Measurements from ENCODE around the gene SCAPER. TPM values are rescaled to one million over a fixed set of nuclear protein-coding genes. Genes with fewer than 3 reads are reported as not detected.
"Not testable (repeated sequence)": the region's sequence is repeated elsewhere in the genome, so short reads cannot be mapped to it uniquely, and the experiment has no call there.

Gene SCAPER
- total RNA-seq, 3 donors from 2014 or later = 19.5 to 49.8 (median 28.5) TPM

DNA sequence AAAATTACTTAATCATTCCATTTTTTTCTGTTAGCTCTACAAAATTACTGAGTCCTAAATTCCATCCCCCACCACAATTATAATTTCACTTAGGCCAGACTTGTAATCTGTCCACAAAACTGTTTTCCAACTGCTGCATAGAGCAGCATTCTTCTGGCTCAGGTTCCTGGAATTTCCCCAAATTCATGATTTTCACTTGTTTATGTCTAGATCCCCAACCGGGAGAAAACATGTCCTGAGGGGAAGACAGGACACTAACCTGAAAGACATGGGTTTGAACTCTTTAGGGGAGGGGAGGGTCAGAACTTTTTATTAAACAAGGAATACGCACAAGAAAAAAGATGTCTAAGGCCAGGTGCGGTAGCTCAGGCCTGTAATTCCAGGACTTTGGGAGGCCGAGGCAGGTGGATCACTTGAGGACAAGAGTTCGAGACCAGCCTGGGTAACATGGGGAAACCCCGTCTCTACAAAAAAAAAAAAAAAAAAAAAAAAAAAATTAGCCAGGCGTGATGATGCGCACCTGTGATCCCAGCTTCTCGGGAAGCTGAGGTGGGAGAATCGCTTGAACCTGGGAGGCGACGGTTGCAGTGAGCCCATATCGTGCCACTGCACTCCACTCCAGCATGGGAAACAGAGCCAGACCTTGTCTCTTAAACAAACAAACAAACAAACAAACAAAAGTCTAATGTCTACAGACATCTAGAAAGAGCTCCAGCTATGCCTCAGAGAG is 595.4 kb downstream of the SCAPER start:
- H3K27ac ChIP-seq = no peak overlapping the region
- no peak for TF ChIP-seq POLR2A (IDR thresholded peaks at IDR 0.05)
- no peak for TF ChIP-seq POLR2AphosphoS5 (IDR thresholded peaks at IDR 0.05)
- TF ChIP-seq, protein P1, sequence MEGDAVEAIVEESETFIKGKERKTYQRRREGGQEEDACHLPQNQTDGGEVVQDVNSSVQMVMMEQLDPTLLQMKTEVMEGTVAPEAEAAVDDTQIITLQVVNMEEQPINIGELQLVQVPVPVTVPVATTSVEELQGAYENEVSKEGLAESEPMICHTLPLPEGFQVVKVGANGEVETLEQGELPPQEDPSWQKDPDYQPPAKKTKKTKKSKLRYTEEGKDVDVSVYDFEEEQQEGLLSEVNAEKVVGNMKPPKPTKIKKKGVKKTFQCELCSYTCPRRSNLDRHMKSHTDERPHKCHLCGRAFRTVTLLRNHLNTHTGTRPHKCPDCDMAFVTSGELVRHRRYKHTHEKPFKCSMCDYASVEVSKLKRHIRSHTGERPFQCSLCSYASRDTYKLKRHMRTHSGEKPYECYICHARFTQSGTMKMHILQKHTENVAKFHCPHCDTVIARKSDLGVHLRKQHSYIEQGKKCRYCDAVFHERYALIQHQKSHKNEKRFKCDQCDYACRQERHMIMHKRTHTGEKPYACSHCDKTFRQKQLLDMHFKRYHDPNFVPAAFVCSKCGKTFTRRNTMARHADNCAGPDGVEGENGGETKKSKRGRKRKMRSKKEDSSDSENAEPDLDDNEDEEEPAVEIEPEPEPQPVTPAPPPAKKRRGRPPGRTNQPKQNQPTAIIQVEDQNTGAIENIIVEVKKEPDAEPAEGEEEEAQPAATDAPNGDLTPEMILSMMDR (IDR thresholded peaks at IDR 0.05) = no peak
- H3K36me3 ChIP-seq = no peaks in the 10 kb centered on the region
- no peaks in the 10 kb centered on the region for H3K4me1 ChIP-seq
- intact Hi-C loops (cut with DNase I; ENCODE audit: low total_unique reads) = no loop called here
- H3K27me3 ChIP-seq = no peaks in the 10 kb centered on the region
- peak overlapping the region in 1 of 3 donors; percentile 97 for H3K4me3 ChIP-seq
- no peak for DNase-seq (ENCODE audit: low spot score in 2 of 2)
- no peaks in the 10 kb centered on the region for H3K9me3 ChIP-seq

DNA sequence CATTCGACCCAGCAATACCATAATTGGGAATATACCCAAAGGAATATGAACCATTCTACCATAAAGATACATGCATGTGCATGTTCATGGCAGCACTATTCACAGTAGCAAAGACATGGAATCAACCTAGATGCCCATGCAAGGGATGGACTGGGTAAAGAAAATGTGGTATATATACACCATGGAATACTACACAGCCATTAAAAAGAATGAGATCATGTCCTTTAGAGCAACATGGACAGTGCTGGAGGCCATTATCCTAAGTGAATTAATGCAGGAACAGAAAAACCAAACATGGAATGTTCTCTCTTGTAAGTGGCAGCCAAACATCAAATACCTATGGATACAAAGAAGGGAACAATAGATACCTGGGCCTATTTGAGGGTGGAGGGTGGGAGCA is 601.2 kb downstream of the SCAPER start:
- TF ChIP-seq POLR2AphosphoS5 (IDR thresholded peaks at IDR 0.05) (no peak), POLR2A (IDR thresholded peaks at IDR 0.05) (no peak)
- TF ChIP-seq, protein P1 (IDR thresholded peaks at IDR 0.05) = no peak
- H3K4me3 ChIP-seq = no peak overlapping the region
- H3K27ac ChIP-seq = no peak overlapping the region
- intact Hi-C loops (cut with DNase I; ENCODE audit: low total_unique reads) = no loop called here
- no peaks in the 10 kb centered on the region for H3K27me3 ChIP-seq
- H3K36me3 ChIP-seq = no peaks in the 10 kb centered on the region
- no peaks in the 10 kb centered on the region for H3K9me3 ChIP-seq
- DNase-seq (ENCODE audit: low spot score in 2 of 2) = no peak
- no peaks in the 10 kb centered on the region for H3K4me1 ChIP-seq

DNA sequence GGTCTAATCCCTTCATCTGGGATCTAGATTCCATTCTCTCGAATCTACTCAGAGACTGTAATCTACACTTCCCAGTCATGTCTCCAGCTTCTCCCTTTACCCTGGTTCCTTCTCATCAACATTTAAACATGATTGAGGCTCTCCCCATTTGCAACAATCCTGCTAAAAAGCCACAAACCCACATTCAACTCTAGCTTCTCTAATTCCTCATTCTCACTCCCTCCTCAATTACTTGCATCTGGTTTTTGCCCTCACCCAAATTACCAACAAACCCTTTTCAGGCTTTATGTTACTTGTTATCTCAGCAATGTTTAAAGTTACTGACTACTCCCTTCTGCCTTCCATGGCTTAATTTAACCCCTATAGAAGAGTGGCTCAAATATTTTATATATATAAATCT is 605.4 kb downstream of the SCAPER start:
- H3K36me3 ChIP-seq = no peaks in the 10 kb centered on the region
- TF ChIP-seq POLR2AphosphoS5 (IDR thresholded peaks at IDR 0.05) = no peak
- TF ChIP-seq POLR2A (IDR thresholded peaks at IDR 0.05) = no peak
- TF ChIP-seq, protein P1 (IDR thresholded peaks at IDR 0.05) = no peak
- intact Hi-C loops (cut with DNase I; ENCODE audit: low total_unique reads) = no loop called here
- H3K4me1 ChIP-seq = no peaks in the 10 kb centered on the region
- no peak overlapping the region for H3K27ac ChIP-seq
- no peaks in the 10 kb centered on the region for H3K9me3 ChIP-seq
- H3K4me3 ChIP-seq = no peak overlapping the region
- H3K27me3 ChIP-seq = no peaks in the 10 kb centered on the region
- no peak for DNase-seq (ENCODE audit: low spot score in 2 of 2)

DNA sequence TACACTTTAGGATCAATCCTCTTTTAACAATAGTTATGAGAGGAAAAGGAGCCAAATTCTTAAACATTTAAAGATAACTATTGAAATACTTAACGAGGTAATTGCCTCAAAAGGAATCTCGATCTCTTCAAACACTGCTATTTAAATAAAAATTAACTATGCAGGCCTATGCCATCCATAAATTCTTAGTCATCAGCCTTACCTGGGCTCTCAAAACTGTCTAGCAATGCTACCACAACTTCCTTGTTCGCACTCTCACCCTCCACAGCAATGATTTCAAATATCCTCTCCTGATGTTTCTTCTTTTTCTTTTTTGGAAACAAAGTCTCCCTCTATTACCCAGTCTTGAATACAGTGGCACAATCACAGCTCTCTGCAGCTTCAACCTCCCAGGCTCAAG is 606.2 kb downstream of the SCAPER start:
- no peak for DNase-seq (ENCODE audit: low spot score in 2 of 2)
- H3K4me3 ChIP-seq = no peak overlapping the region
- TF ChIP-seq, protein P1 (IDR thresholded peaks at IDR 0.05) = no peak
- TF ChIP-seq POLR2A (IDR thresholded peaks at IDR 0.05) (no peak), POLR2AphosphoS5 (IDR thresholded peaks at IDR 0.05) (no peak)
- no peaks in the 10 kb centered on the region for H3K27me3 ChIP-seq
- no peaks in the 10 kb centered on the region for H3K9me3 ChIP-seq
- no peak overlapping the region for H3K27ac ChIP-seq
- H3K4me1 ChIP-seq = no peaks in the 10 kb centered on the region
- intact Hi-C loops (cut with DNase I; ENCODE audit: low total_unique reads) = no loop called here
- H3K36me3 ChIP-seq = no peaks in the 10 kb centered on the region

DNA sequence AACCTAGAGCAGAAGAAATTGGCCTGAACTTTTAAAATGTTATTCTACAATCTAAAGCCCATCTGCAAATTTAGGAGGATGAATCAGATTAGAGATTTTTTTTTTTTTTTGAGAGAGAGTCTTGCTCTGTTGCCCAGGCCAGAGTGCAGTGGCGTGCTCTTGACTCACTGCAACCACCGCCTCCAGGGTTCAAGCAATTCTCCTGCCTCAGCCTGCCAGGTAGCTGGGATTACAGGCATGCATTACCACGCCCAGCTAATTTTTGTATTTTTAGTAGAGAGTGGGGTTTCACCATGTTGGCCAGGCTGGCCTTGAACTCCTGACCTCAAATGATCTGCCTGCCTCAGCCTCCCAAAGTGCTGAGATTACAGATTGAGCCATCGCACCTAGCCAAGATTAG is 607.2 kb downstream of the SCAPER start:
- H3K27me3 ChIP-seq; H3K27ac ChIP-seq; DNase-seq (ENCODE audit: low spot score in 2 of 2); H3K36me3 ChIP-seq; H3K4me3 ChIP-seq; H3K9me3 ChIP-seq; H3K4me1 ChIP-seq; intact Hi-C loops (cut with DNase I; ENCODE audit: low total_unique reads): not testable (repeated sequence)

Other genes starting within 250 kb of the SCAPER start
- gene RCN2, start 26.4 kb upstream of the SCAPER start, total RNA-seq = 10 to 100 TPM; 40.6 to 47.2 (median 46.2) TPM
- 10 to 100 TPM in 1 of 3 donors, 1 to 10 TPM in 2; 2.6 to 11.0 (median 3.9) TPM for gene PSTPIP1, start 89.8 kb upstream of the SCAPER start, total RNA-seq
- gene TSPAN3, start 165.8 kb upstream of the SCAPER start, total RNA-seq = 100 to 1,000 TPM; 148 to 398 (median 292) TPM

Data from breast epithelium (tissue), 4 donors.